GM21381 (cell line): ENCODE results near the gene PTPRN2.
"Not testable (repeated sequence)": the region's sequence is repeated elsewhere in the genome, so short reads cannot be mapped to it uniquely, and the experiment has no call there.

Source experiments
- ATAC-seq: cut with Tn5 transposase; IDR thresholded peaks from one replicate; pipeline ENCODE4 v1.9.1; 2021; ENCODE audit warnings: mild to moderate bottlenecking, moderate library complexity; ENCODE audit not compliant: unreplicated experiment

PTPRN2 gene

DNA sequence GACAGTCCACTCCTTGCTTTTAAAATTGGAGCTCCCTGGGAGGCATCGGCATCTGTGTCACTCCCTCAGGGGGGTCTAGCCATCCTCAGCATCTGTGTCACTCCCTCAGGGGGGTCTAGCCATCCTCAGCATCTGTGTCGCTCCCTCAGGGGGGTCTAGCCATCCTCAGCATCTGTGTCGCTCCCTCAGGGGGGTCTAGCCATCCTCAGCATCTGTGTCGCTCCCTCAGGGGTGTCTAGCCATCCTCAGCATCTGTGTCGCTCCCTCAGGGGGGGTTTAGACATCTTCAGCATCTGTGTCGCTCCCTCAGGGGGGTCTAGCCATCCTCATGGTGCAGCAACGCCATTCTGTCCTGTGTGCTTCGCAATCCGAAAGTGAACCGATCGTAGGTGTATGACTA is 651.9 kb downstream of the PTPRN2 start:
- ATAC-seq = not testable (repeated sequence)

DNA sequence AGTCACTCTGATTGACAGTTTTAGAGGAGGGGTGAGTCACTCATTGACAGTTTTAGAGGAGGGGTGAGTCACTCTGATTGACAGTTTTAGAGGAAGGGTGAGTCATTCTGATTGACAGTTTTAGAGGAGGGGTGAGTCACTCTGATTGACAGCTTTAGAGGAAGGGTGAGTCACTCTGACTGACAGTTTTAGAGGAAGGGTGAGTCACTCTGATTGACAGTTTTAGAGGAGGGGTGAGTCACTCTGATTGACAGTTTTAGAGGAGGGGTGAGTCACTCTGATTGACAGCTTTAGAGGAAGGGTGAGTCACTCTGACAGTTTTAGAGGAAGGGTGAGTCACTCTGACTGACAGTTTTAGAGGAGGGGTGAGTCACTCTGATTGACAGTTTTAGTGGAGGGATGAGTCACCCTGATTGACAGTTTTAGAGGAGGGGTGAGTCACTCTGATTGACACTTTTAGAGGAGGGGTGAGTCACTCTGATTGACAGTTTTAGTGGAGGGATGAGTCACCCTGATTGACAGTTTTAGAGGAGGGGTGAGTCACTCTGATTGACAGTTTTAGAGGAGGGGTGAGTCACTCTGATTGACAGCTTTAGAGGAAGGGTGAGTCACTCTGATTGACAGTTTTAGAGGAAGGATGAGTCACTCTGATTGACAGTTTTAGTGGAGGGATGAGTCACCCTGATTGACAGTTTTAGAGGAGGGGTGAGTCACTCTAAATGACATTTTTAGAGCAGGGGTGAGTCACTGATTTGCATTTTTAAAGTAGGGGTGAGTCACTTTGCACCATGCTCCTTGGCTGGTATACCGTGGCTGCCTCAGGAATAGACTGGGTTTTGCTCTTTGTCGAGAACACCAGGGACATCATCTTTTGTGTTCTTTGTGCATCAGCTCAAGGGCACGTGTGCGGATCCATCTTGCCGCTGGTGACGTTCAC is 654.1 kb downstream of the PTPRN2 start:
- not testable (repeated sequence) for ATAC-seq

DNA sequence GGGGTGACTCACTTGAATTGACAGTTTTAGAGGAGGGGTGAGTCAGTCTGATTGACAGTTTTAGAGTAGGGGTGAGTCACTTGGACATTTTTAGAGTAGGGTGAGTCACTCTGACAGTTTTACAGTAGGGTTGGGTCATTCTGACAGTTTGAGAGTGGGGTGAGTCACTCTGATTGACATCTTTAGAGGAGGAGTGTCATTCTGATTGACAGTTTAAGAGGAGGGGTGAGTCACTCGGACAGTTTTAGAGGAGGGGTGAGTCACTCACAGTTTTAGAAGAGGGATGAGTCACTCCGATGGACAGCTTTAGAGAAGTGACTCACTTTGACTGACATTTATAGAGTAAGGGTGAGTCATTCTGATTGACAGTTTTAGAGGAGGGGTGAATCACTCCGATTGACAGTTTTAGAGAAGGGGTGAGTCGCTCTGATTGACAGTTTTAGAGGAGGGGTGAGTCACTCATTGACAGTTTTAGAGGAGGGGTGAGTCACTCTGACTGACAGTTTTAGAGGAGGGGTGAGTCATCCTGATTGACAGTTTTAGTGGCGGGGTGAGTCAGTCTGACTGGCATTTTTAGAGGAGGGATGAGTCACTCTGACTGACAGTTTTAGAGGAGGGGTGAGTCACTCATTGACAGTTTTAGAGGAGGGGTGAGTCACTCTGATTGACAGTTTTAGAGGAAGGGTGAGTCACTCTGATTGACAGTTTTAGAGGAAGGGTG is 655.0 kb downstream of the PTPRN2 start:
- no peak for ATAC-seq

DNA sequence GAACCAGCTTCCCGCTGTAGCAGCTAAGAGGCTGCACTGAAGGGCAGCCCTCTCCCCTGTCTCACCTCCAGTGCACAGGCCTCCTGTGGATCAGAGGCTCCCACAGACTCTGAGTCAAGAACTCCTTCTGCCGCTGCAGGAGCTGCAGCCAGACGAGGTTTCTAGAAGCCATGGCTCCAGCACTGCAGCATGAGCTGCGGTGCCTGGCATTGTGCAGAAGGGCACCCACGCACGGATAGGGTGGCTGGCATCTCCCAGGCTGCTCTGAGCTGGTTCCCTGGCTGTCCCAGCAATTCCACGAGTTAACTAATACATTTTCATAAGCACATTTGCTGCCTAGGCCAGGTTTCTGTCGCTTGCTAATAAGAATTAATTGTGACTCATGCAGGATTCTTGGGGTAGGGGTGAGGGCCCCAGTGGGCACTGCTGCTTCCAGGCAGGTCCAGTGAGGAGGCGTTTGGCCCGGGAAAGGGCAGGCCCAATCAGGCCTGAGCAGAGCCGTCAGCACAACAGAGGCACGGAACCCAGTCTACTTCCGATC is 656.6 kb downstream of the PTPRN2 start:
- ATAC-seq = no peak

DNA sequence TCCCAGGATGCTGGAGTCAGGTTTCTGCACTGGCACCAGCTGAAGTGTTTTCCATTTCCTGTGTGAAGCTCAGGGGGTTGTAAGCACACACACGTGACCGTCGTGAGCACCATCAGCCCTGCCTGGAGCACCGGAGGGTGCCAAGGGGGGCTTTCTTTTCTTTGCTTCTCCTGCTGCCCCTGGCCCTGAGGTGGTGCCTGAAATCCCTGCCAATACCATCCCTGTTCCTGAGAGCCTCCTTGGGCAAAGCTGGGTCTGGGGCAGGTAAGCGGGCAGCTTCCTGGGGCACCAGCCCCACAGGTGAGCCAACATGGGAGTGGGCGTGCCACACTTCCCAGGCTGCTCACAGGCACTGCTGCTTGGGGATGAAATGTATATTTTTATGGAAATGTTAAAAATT is 657.2 kb downstream of the PTPRN2 start:
- ATAC-seq = no peak

DNA sequence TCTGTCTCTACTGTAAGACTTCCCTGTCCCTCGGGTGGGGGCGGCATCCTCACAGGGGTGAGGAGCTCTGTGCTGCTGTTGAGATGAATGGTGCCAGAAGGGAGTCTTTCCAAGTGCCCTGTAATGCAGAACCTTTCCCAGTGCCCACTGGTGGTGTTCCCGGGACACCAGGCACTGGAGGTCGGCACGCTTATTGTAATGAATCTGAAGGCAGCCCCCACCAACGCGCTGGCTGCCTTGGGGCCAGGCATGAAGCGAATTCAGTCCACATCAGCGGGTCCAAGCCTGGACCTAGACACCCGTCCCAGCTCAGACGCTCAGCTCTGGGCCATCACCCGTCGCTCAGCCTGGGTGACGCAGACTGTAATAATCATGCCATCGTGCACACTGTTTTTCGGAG is 658.0 kb downstream of the PTPRN2 start:
- no peak for ATAC-seq

DNA sequence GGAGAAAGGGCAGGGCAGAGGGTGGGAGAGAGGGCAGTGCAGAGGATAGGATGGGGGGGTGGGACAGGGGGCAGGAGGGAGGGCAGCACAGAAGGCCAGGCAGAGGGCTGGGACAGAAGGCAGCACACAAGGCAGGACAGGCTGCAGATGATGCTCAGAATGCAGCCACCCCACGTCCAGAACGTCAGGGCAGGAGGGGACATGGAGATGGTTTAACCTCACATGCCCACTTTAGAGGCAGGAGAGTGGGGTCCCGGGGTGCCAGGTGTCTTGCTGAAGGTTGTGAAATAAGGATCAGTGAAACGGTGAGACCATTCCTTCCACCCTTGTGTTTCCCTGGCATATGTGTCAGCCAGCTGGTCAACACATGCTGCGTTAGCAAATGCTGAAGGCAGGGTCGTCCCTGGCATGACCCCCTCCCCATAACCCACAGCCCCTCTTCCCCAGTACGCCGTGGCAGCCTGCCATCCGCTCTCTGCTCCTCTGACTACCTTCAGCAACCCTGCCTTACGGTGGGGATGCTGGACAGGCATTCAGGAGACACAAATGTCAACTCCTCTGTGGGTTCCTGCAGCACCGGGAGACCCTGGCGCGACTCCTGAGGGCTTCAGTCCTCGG is 658.7 kb downstream of the PTPRN2 start:
- ATAC-seq = no peak

DNA sequence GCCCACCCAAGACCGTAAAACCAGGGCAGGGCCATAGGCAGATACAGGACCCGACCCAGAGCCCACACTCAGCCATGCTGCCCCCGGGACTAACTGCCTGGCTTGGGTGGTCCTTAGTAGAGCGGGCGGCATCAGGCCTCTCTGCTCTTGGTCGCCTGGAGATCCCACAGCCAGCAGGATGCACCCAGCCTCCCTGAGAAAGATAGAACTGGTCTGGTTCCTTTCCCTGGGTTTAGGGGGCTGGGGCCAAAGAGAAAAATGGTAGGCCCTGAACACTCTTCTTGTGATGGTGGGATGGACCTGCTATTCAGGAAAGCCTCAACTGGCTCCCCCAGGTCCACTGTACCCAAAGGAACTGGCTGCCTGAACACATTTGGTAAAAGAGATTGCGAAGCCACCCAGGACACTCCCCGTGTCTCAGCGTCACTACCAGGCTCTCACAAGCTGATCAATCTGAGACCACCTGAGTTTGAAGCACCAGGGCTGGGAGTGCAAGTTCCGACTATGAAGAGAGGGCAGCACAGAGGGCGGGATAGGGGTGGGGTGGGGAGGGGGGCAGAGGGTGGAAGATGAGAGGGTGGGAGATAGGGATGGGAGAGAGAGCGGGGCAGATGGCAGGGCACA is 659.3 kb downstream of the PTPRN2 start:
- ATAC-seq = no peak

DNA sequence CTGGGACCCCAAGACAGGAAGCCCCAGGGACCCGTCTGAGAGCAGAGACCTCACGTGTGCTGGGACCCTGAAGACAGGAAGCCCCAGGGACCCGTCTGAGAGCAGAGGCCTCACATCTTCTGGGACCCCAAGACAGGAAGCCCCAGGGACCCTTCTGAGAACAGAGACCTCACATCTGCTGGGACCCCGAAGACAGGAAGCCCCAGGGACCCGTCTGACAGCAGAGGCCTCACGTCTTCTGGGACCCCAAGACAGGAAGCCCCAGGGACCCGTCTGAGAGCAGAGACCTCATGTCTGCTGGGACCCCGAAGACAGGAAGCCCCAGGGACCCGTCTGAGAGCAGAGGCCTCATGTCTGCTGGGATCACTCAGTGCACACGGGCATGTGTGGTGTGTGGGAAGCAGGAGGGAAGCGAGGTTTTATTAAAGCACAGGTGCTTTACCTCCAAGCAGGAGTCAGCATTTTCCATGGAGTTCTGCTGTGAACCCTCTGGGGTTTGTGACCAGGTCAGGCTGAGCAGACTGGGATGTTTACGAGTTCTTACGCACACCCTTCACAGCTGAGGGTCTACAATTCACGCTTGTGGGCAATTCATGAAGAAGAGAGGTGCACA is 660.2 kb downstream of the PTPRN2 start:
- ATAC-seq = no peak

DNA sequence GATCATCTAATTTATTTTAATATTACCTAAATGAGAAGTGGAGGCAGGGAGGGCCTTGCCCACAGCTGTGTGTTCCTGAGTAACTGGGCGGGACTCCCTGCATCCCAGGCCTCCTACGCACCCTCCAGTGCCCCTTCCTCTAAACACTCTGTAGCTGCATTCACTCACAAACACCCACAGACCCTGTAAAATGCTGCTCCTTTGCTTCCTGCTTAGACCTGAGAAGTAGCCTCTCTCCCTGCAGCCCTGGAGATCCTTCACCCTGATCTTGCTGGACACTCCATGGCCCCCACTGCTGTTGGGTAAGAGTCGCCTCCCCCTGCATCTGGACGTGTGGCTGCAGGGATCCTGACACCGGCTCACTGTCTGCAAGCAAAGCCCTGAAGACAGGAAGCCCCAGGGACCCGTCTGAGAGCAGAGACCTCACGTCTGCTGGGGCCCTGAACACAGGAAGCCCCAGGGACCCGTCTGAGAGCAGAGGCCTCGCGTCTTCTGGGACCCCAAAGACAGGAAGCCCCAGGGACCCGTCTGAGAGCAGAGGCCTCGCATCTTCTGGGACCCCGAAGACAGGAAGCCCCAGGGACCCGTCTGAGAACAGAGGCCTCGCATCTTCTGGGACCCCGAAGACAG is 661.0 kb downstream of the PTPRN2 start:
- ATAC-seq = no peak

DNA sequence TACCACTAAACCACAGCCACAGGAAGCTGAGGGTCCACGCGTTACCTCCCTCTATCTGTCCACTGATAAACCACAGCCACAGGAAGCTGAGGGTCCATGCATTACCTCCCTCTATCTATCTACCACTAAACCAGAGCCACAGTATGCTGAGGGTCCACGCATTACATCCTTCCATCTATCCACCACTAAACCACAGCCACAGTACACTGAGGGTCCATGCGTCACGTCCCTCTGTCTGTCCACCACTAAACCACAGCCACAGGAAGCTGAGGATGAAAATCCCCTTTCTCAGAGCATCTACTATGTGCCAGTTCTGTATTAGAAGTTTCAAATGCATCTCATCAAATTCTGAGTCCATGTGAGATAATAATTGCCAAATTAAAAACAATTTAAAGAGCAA is 661.5 kb downstream of the PTPRN2 start:
- no peak for ATAC-seq

DNA sequence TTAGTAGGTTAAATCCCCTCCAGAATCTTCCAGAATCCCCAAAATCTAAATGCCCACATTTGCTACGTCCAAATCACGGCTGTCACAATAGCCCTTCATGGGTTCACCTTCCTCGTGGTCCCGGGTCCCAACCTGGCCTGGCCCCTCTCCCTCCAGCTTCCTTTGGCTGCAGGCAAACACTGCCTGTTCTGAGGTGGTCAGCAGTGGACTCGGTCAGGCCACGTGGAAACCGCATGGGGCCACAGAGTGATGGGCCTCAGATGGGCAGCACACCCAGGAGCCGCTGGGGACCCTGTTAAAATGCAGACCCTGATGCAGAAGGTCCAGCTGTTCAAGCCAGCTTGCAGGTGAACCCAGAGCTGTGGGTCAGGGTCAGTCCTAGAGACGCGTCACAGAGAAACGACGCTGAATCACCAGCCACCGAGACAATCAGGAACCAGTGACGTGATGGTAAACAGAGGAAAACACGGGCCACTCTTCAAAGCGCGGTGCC is 662.2 kb downstream of the PTPRN2 start:
- ATAC-seq = no peak

DNA sequence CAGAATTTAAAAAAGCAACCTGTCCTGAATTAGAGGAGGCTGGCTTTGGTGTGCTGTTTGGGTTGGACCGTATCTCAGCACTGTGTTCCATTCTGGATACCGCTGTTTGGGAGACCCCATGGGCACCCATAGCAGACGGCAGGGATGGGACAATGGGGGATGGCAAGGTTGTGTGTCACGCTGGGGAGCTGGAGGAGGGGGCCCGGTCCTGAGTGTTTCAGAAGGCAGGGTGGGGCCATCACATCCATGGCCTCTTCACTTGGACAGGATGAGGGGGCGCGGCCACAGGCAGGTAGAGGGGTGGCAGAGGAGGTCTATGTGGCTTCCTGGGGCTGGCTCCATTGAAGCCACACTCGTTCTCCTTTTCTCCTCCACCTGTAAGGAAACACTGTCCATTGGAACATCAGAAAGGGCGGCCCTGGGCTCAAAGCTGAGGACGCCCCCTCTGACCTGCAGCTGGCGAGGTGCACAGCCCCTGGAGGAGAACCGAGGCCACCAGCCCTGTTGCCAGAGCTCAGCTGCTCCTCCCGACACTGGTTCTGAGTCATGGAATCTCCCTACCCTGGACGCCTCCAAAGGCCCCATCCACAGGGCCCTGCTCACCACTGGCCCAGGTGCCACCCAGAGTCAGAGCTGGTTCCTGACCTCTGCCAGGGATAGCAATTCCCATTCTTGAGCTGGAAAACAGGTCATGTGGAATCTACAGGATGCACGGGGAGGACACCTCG is 663.6 kb downstream of the PTPRN2 start:
- ATAC-seq = no peak

DNA sequence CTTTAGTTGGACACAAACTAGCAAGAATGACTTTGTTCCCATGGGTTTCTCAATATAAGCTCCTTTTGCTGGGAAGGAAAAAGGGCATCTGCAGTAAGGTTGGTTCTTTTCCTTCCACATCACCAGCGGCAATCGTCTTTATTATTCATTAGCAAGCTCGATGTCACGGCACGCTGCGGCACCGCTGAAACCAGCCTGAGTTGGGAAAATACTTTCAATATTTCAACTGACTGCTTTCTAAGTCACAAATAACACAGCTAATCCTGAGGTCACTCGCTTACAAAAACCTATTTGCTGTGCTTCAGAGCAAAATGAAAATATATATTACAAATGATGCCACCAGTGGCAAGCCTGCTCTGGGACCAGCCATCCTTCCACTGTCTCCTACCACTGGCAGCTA is 665.0 kb downstream of the PTPRN2 start:
- ATAC-seq = no peak

DNA sequence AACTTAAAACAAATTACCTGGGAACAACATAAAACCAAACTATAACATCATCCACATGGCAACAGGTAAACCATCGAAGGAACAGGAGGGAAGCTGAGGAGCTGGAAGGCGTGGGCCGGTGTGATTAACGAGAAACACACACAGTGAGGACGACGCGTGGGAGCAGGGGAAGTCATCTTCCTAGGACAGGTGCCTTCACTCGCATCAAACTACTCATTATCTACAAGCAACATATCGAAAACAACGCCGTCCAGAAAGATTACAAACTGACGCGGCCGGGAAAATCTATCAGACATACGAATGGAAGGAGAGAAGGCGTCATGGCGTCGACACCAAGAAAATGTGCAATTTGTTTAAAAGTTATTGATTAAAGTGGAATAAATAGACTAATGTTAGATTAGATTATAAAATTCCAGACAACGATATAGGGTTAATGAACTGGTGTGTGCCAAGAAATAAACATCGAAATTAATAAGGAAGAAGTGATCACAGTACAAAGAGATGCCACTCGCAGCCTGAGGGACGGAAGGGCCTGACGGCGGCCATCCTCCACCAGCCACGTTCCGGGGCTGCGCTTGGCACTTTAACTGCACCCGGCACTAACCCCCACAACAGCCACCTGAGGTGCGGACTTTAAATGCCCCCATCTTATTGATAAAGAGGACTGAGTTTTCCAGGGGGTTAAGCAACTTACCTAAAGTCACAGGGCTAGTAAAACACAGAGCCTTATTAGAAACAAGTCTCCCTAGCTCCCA is 669.1 kb downstream of the PTPRN2 start:
- ATAC-seq = no peak

DNA sequence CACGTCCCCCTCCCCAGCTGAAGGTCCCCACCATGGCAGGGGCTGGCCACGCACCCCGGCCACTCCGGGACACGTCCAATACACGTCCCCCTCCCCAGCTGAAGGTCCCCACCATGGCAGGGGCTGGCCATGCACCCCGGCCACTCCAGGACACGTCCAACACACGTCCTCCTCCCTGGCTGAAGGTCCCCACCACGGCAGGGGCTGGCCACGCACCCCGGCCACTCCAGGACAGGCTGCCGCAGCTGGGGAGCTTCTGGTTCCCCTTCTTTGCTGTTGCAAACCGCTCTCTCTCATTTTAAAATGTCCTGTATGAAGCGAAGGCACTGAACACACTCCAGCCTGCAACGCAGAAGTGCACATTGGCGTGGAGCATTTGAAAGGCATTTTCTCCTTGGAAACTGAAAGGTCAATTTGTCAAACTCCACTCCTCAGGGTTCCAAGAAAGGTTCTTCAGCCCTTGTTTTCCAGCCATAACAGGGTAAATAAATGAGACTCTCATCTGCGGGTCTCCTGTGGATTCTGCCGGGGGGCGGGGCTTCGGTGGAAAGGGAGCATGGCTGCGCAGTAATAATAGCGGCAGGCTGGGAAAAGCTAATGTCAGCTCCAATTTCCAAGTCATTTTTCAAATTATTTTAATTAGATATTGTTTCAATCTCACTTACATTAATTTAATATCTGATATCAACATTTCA is 670.5 kb downstream of the PTPRN2 start:
- no peak for ATAC-seq

DNA sequence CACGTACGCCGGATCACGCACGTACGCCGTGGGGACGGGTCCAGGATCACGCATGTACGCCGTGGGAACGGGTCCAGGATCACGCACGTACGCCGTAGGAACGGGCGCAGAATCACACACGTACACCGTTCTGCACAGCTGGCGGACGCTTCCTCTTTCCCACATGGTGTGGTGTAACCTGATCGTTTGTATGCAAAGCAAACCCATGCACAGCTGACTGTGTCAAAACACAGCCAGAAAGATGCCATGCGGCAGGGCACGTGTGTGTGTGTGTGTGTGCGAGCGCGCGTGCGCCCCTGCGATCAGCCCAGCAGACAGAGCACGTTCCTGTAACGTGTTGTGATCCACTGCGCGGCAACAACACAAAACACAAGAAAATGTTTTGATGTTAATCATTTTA is 677.2 kb downstream of the PTPRN2 start:
- ATAC-seq = no peak

DNA sequence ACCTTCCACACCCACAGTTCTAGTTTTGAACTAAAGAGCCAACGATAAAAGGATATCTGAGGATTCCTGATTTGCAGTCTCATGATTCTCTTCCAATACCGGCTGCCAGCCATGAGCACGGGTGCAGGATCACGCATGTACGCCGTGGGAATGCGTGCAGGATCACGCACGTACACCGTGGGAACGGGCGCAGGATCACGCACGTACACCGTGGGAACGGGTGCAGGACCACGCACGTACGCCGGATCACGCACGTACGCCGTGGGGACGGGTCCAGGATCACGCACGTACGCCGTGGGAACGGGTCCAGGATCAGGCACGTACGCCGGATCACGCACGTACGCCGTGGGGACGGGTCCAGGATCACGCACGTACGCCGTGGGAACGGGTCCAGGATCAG is 677.6 kb downstream of the PTPRN2 start:
- ATAC-seq = not testable (repeated sequence)
